Umbilical cord (tissue), 2 donors: Measurements from ENCODE around the gene UROC1. TPM values are rescaled to one million over a fixed set of nuclear protein-coding genes. Genes with fewer than 3 reads are reported as not detected.

Experiments
- DNase-seq: peaks from one replicate; pipeline ENCODE4 v3.0.0-alpha.2; 2015; ENCODE audit warnings: low spot score
- total RNA-seq: library from RNA; depleted of rRNA; stranded (reverse); fragments of >200 nt; gene quantifications from one replicate; pipeline ENCODE4 v1.2.3, GENCODE V29; 2014; ENCODE audit warnings: low replicate concordance; ENCODE audit not compliant: insufficient read depth

The UROC1 gene
- total RNA-seq, 1 donor from 2014 or later = 0.48 TPM

DNA sequence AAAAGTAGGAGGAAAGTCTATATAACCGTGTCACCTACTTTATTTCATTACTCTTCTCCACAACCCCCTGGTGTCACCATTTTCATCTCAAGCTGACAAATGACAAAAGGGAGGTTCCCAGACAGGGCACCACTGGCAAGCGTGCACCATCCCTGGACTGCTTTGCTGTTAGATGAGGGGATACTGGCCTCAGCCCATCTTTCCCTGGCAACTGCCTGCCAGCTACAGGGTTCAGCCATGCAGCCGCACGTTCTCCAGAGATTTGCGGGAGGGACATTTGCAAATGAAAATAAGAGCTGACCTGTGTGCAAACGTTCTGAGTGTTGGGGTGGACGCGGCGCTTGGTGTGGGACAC lies 660 bp downstream of the UROC1 start:
- no peak for DNase-seq

GRCh38 chr3:126516152-126516935 lies 1.2 kb downstream of the UROC1 start:
- no peak for DNase-seq

GRCh38 chr3:126515066-126515706 lies 2.4 kb downstream of the UROC1 start:
- DNase-seq = no peak

GRCh38 chr3:126514161-126514560 lies 3.4 kb downstream of the UROC1 start:
- DNase-seq = no peak

DNA sequence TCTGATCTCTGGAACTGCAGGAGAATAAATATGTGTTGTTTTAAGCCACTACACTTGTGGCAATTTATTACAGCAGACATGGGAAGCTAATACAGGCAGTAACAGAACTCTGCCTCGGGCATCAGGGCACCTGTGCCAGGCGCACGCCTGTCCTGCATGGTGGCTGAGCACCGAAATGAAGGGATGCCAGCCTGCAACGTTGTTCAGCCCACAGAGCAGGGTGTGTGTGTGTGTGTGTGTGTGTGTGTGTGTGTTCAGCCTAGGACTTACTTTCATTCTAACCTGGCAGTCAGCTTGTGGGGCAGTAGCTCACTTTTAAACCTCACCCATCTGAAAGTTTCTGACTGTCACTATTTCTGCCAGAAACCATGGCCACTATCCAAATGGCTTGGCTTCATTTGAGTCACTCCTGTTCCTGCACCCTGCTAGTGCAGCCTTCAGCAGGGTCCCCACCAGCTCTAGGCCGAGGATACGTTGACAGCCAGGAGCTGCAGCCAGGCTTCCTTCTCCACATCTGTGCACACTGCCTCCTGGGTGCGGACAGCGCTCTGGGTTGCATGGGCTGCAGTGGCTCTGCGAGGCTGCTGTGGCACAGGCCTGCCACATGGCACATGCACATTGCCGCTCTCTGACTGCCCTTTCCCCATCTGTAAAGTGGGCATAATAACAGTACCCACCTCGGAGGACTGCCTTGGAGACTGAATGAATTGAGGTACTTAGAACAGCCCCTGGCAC lies 4.5 kb downstream of the UROC1 start:
- no peak for DNase-seq

GRCh38 chr3:126512026-126512425 lies 5.5 kb downstream of the UROC1 start:
- DNase-seq = peak; percentile 15

DNA sequence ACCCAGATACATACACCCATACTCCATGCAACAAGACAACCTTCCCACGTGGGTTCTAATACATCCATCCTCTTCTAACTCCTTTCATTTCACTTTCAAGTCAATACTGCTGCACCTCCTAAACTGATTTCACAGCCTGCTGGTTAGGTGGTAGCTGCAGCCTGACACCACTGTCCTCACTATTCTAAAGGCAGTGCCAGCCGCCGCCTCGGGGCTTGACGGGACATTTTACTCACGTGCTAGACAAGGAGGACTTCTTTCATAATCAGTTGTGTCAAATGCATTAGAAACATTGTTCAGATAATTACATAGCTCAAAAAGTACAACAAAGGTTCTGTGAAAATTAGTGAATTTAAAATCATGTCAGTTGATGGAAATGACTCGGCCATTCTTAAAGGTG lies 6.3 kb downstream of the UROC1 start:
- DNase-seq = no peak

DNA sequence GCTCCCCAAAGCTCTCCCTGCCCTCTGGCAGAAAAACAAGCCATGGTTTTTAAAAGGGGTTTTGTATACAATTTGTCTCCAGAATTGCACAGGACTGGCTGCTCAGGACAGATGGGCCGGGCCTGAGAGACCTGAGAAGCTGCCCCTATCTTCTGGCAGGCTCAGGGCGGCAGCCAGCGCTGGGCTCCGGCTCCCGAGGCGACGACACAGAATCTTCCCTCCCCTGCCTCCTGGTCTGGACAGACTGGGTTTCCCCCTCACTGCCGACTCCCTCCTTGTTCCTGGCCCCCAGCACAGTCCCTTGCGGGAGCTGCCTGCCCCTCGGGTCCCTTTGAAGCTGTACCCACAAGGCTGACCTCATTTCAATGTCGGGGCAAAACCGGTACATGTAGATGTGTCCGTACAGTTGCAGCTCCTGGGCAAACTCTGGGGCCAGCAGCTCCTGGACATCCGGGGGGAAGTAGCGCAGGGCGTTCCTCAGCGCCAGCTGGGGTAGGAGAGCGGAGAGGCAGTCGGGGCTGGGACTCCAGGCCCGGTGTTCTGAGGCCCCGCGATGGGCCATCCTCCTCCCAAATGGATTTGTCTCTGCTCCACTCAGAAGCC lies 7.2 kb downstream of the UROC1 start:
- DNase-seq = no peak

DNA sequence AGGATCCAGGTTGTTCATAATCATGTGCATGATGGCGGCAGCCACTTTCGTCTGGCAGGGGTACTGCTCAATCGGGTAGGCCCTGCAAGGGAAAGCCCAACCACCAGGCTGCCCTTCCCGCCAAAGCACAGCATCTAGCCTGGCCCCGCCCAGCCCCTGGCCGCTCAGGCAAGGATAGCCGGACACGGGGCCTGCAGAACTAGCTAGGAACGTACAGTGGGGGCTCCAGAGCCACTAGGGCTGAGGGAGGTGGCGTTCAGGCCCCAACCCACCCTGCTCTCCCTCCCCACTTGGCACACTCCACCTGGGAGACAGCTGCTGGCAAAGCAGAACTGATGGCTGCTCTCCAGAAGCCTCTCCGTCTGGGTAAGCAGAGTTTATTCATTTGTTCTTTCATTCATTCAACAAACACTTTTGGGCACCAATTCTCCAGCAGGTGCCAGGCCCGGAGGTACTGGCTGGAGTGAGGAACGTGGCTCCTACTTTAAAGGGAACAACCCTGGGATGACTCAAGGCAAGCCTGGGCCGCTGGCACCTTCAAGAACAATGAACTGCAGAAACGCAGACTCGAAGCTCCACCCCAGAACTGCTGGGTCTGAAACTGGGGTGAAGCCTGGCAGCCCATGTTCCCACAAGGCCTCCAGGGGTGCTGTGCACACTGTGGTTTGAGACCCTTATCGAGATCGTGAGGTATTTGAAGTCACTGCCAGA lies 7.8 kb downstream of the UROC1 start:
- DNase-seq = no peak

DNA sequence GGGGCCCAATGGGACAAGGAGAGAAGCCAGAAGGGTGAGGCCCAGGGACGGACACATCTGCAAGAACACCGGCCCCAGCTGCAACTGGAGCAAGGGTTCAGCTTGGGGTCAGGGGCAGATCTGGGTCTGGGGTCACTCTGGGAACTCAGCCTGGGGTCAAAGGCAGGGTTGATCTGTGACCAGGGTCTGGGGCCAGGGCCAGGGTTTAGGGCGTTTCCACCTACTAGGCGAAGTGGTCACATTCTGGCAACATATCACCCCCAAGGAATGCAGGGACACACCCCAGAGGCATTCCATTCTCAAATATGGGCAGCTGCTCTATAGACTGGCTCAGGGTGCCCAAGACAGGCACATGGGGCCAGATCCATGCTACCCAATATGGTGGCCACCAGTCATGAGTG lies 9.0 kb downstream of the UROC1 start:
- DNase-seq = no peak

GRCh38 chr3:126507886-126508285 lies 9.7 kb downstream of the UROC1 start:
- DNase-seq = no peak

DNA sequence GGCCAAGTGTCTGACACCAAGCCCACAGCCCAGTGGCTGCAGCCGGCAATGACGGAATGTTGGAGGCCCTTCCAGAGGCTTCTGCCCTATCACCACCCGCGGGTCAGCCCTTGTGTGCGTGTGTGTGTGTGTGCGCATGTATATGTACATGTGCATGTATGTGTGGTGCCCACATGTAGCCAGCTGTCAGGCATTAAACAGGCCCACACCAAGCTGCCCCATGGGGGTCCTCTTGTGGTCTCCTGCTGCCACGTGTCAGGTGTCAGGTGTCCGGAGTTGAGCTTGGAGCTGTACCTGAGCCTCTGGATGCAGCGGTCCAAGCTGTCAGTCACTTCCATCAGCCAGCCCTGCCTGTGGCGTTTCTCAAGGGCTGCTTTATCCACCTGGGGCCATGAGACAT lies 13.9 kb downstream of the UROC1 start:
- no peak for DNase-seq

- no peak for DNase-seq
These were observed 14.9 kb downstream of the UROC1 start for GRCh38 chr3:126502656-126503055.

GRCh38 chr3:126501736-126502135 lies 15.8 kb downstream of the UROC1 start:
- no peak for DNase-seq

- no peak for DNase-seq
These were observed 16.5 kb downstream of the UROC1 start for GRCh38 chr3:126501054-126501453.

DNA sequence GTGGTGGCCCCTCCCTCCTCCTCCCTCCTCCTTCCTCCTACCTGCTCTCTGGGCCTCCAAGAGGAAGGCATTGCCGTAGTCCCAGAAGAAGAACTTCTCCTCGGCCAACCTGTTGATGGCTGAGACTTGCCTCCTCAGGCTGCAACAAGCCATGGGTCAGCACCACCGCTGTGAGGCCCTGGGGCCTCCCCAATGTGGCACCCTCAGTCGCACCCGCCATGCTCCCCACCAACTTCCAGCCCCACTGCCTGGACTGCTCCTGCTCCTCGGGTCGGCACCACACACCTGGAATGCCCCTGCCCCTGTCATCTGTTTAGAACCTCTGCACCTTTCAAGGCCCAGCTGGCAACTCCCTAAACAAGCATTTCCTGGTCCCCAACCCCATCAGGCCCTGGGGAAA lies 17.6 kb downstream of the UROC1 start:
- no peak for DNase-seq

- no peak for DNase-seq
These were observed 18.2 kb downstream of the UROC1 start for GRCh38 chr3:126499401-126499800.

DNA sequence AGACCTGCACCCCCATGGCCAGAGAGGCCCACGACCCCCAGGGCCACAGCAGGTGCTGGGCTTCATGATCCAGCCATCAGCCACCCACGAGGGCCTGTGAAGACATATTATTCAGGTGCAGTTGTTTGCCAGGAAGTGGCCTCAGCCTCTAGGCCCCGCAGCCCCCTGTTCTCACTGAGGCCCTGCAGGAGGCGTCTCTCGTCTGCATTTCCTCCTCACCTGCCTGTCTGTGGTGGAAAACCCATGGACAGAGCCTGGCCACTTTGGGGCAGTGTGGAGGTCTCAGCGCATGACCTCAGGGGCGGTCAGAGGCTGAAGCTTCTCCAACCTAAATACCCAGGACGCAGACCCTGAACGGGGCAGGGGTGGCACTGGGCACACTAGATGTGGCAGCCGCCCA lies 18.6 kb downstream of the UROC1 start:
- DNase-seq = no peak

DNA sequence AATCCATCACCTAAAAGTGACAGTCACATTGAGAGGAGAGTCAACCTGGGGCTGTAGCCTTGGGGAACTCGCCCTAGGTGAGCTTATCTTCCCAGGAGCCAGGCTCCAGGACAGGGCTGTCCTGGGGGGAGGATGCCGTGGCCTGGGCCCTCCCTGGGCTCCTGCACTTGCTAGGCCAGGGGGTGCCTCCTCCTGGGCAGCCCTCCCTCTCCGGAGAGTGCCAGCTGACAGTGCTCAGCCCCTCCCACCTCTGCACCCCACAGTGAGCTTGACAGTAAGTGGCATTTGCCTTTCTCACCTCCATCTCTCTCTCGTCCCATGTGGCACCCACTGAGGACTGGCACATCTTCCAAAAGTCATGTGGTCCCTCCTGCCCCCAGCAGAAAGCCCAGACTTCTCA lies 19.1 kb downstream of the UROC1 start:
- no peak for DNase-seq

GRCh38 chr3:126497956-126498355 lies 19.6 kb downstream of the UROC1 start:
- DNase-seq = no peak
